ENCODE results near the gene TAF11L5.
"Not testable (repeated sequence)": the region's sequence is repeated elsewhere in the genome, so short reads cannot be mapped to it uniquely, and the experiment has no call there.

- TF ChIP-seq, protein P1, sequence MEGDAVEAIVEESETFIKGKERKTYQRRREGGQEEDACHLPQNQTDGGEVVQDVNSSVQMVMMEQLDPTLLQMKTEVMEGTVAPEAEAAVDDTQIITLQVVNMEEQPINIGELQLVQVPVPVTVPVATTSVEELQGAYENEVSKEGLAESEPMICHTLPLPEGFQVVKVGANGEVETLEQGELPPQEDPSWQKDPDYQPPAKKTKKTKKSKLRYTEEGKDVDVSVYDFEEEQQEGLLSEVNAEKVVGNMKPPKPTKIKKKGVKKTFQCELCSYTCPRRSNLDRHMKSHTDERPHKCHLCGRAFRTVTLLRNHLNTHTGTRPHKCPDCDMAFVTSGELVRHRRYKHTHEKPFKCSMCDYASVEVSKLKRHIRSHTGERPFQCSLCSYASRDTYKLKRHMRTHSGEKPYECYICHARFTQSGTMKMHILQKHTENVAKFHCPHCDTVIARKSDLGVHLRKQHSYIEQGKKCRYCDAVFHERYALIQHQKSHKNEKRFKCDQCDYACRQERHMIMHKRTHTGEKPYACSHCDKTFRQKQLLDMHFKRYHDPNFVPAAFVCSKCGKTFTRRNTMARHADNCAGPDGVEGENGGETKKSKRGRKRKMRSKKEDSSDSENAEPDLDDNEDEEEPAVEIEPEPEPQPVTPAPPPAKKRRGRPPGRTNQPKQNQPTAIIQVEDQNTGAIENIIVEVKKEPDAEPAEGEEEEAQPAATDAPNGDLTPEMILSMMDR (IDR thresholded peaks at IDR 0.05) = not testable (repeated sequence)
- not testable (repeated sequence) for TF ChIP-seq POLR2A (IDR thresholded peaks at IDR 0.05)
Observed at GRCh38 chr5:17521501-17521900, 3.5 kb upstream of the TAF11L5 start, which contains the start of gene TAF11L4.

All from heart left ventricle (tissue), 13 donors.